ENCODE data around the gene MRGPRD. TPM values are rescaled to one million over a fixed set of nuclear protein-coding genes. Genes with fewer than 3 reads are reported as not detected.

MRGPRD gene
- total and polyA plus RNA-seq, 2 of the 13 experiments (the other 11 are each of a cell fraction or from before 2014, with no cell fraction given) = not detected

- no peak for TF ChIP-seq ZNF7 (CRISPR knock-in tag; IDR thresholded peaks at IDR 0.05)
- TF ChIP-seq PHF21A (CRISPR knock-in tag; IDR thresholded peaks at IDR 0.05) = no peak
- TF ChIP-seq ZKSCAN1 (IDR thresholded peaks at IDR 0.05; ENCODE audit: low read length) = no peak
- TF ChIP-seq ZNF512 (CRISPR knock-in tag; IDR thresholded peaks at IDR 0.05) = no peak
- no peak for TF ChIP-seq ZNF124 (CRISPR knock-in tag; IDR thresholded peaks at IDR 0.05)
- no peak for TF ChIP-seq ZNF788 (CRISPR knock-in tag; IDR thresholded peaks at IDR 0.05; ENCODE audit: borderline replicate concordance)
- TF ChIP-seq MAFK (conservative IDR thresholded peaks at IDR 0.05 in 1 of 2, IDR thresholded peaks at IDR 0.05 in 1 of 2; ENCODE audit: low read length in 2 of 2) = no peak
Measured at GRCh38 chr11:69024509-69024908, 43.7 kb upstream of the MRGPRD start (continued).

GRCh38 chr11:69022260-69022659 is 41.5 kb upstream of the MRGPRD start:
- no peak for TF ChIP-seq IRX3 (CRISPR knock-in tag; IDR thresholded peaks at IDR 0.05; ENCODE audit: borderline replicate concordance, low read depth)
- no peak for TF ChIP-seq HIC2 (CRISPR knock-in tag; IDR thresholded peaks at IDR 0.05; ENCODE audit: low read depth)
- no peak for TF ChIP-seq NKX3-1 (CRISPR knock-in tag; IDR thresholded peaks at IDR 0.05)
- no peak for TF ChIP-seq CSRNP2 (CRISPR knock-in tag; conservative IDR thresholded peaks at IDR 0.05; ENCODE audit: low read depth)
- TF ChIP-seq NONO (IDR thresholded peaks at IDR 0.05) = no peak
- no peak for TF ChIP-seq NONO (CRISPR knock-in tag; conservative IDR thresholded peaks at IDR 0.05)
- TF ChIP-seq ZNF546 (CRISPR knock-in tag; conservative IDR thresholded peaks at IDR 0.05) = no peak
- no peak for TF ChIP-seq MAFK (conservative IDR thresholded peaks at IDR 0.05 in 1 of 2, IDR thresholded peaks at IDR 0.05 in 1 of 2; ENCODE audit: low read length in 2 of 2)
- TF ChIP-seq ZFP36L1 (CRISPR knock-in tag; IDR thresholded peaks at IDR 0.05) = no peak
- TF ChIP-seq PITX1 (CRISPR knock-in tag; IDR thresholded peaks at IDR 0.05) = no peak
- no peak for TF ChIP-seq ZNF383 (CRISPR knock-in tag; IDR thresholded peaks at IDR 0.05; ENCODE audit: borderline replicate concordance)
- TF ChIP-seq FOSL1 (CRISPR knock-in tag; IDR thresholded peaks at IDR 0.05; ENCODE audit: borderline replicate concordance) = no peak
- WGBS (ENCODE audit: low lambda C conversion rate) = 56% methylated on average over 8 of the region's 10 CpGs
- Histone ChIP-seq H2AFZ (ENCODE audit: low read length) (no peak overlapping the region), H3K27me3 (ENCODE audit: control insufficient read depth in 1 of 2, insufficient read depth in 2 of 2, low read length in 2 of 2) (peaks cover 1 to 19% of the 10 kb centered on the region in 2 experiments; a peak in 3 of 5 replicates), H3K9ac (ENCODE audit: insufficient read depth, low read depth, low read length) (no peak overlapping the region), H3K27ac (ENCODE audit: extremely low read length, insufficient read depth, low read length) (no peak overlapping the region), H3K4me2 (ENCODE audit: low read depth, low read length) (no peak overlapping the region), H3K9me3 (ENCODE audit: low read length) (no peaks in the 10 kb centered on the region), H3K4me1 (ENCODE audit: insufficient read depth, low read length) (peaks cover under 1% of the 10 kb centered on the region), H4K20me1 (ENCODE audit: insufficient read depth, low read length) (no peaks in the 10 kb centered on the region), H3K79me2 (ENCODE audit: insufficient read depth, low read length) (no peaks in the 10 kb centered on the region), H3K36me3 (replicated peaks in 1 of 2; ENCODE audit: control insufficient read depth in 1 of 2, insufficient read depth in 2 of 2, low read length in 2 of 2) (no peaks in the 10 kb centered on the region), H3K4me3 (replicated peaks in 1 of 3; ENCODE audit: insufficient read depth in 1 of 3, low read depth in 2 of 3, low read length in 3 of 3) (no peak overlapping the region)
- BruUV-seq (replicated peaks) = no TSS peak
- FAIRE-seq (no peak), ATAC-seq (no peak), DNase-seq (ENCODE audit: low spot score) (no peak)
- intact Hi-C loops (cut with micrococcal nuclease; ENCODE audit: unreplicated experiment) = no loop called here
- in situ Hi-C loops (cut with HindIII; ENCODE audit: extremely low pct_ligation_motif_present, low pct_unique_long_range_greater_than_20kb) = no loop called here
- POLR2A ChIA-PET = no interaction called here
- CTCF ChIA-PET (ENCODE audit: low intra/inter-chr PET ratio, low total read pairs) = no interaction called here

All from HepG2 (cell line).